Hematopoietic multipotent progenitor cell treated with erythropoietin and hydrocortisone succinate and interleukin-3 and kit ligand, for 8 days (in vitro differentiated cells): ENCODE data around the gene CHMP4B.
A peak's percentile ranks its signal among the peaks of the same experiment; 100 is the strongest.

ENCODE experiments used
- DNase-seq: peaks from one replicate; pipeline ENCODE4 v3.0.0-alpha.2; 2015

Gene CHMP4B, protein sequence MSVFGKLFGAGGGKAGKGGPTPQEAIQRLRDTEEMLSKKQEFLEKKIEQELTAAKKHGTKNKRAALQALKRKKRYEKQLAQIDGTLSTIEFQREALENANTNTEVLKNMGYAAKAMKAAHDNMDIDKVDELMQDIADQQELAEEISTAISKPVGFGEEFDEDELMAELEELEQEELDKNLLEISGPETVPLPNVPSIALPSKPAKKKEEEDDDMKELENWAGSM

DNA sequence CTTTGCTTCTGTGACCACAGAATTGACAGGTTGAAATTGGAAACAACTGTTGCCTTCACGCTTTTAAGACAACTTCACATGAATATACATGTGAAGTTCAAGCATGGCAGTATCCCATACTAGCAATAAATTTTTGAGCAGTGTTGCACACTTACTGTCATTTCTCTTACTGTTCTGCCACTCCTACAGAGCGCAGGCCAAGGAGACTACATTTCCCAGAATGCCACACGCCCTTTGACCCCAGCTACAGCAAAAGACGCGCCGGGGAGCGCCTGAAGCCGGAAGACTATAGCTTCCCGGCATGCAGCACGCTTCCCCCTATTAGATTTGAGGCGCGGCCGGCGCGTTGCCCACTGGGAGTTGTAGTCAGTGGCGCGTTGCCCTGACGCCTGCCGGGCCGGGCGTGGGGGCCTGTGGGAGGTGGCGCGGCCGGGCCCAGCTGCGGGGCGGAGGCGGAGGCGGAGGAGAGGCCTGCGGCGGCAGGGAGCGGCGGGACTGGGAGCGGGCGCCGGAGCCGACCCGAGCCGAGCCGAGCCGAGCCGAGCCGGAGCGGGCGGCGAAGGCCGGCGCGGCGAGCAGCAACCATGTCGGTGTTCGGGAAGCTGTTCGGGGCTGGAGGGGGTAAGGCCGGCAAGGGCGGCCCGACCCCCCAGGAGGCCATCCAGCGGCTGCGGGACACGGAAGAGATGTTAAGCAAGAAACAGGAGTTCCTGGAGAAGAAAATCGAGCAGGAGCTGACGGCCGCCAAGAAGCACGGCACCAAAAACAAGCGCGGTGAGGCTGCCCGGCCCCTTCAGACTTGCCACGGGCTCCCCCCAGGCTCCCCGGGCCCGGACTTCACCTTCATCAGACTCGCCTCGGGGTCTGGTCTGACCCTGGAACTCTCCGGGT, at the start of gene CHMP4B:
CHMP4B (plus strand) TSS at position 464 of the 891 bp plus-strand sequence; CDS start at position 585, 121 bp downstream.
- DNase-seq, result peak; percentile 98

DNA sequence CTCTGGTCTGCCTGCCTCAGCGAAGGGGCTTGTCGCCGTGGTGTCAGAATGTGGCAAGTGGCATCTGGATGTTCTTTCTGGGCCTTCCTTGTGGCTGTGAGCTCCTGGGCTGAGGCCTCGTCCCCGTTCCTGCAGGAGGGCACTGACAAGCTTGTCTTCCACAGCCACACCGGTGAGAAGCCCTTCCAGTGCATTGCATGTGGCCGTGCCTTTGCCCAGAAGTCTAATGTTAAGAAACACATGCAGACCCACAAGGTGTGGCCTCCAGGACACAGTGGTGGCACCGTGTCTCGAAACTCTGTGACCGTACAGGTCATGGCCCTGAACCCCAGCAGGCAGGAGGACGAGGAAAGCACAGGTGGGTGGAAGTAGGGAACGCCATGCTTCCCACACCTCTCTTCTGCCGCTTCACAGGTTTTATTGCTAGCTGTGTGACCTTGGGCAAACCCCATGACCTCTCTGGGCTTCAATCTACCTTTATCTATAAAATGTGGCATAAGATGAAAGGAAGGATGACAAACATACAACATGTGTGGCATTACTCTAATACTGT, 49.4 kb upstream of the CHMP4B start:
- DNase-seq, result no peak

DNA sequence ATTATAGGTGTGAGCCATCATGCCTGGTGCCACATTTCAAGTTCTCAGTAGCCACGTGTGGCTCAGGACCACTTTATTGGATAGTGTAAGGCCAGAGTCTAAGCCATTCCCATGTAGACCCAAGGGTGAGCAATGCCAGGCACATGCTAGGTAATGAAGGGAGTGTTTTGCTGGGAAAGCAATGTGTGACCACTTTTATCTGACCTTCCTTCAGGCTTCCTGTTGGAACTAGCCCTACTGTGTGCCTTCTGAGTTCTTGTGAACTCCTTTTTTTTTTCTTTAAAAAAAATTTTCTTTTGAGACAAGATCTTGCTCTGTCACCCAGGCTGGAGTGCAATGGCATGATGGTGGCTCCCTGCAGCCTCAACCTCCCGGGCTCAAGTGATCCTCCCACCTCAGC, 46.0 kb upstream of the CHMP4B start:
- no peak for DNase-seq

DNA sequence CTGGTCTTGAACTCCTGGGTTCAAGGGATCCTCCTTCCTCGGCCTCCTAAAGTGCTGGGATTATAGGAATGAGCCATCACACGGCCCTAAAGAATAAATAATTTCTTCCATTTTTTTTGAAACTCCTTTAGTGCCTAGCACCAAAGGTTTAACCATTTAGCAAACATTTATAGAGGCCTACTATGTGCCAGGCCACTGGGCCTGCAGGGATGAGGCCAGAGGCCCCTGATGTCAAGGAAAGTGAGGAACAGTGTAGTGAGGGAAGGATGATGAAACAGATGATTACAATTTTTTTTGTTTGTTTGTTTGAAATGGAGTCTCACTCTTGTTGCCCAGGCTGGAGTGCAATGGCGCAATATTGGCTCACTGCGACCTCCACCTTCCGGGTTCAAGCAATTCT, 45.6 kb upstream of the CHMP4B start:
- DNase-seq, result no peak

DNA sequence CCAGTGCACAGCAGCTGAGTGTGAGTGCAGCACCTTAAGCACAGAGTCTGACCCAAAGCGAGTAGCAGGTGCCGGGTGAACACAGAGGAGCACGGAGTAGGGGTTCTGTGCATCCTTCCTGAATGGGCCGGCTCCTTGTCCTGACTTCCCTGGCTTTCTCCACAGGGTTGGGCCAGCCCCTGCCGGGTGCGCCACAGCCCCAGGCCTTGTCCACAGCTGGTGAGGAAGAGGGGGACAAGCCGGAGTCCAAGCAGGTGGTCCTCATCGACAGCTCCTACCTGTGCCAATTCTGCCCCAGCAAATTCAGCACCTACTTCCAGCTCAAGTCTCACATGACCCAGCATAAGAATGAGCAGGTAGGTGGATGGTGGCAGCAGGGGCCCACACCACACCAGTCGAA, 44.5 kb upstream of the CHMP4B start:
- no peak for DNase-seq

DNA sequence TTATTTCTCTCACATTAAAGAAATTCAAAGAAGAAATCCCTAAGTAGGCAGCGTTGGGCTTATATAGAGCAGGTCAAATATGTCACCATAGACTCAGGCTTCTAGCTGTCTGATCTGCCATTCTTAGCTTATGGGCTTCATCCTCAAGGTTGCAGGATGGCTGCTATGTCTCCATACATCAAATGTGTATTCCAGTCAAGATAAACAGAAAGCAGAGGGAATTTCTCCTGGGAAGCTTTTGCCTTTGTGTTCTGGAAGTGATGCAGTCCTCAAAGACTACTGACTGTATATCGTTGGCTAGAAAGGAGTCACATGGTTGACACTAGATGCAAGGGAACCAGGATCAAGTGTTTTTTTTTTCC, 43.4 kb upstream of the CHMP4B start:
- no peak for DNase-seq

DNA sequence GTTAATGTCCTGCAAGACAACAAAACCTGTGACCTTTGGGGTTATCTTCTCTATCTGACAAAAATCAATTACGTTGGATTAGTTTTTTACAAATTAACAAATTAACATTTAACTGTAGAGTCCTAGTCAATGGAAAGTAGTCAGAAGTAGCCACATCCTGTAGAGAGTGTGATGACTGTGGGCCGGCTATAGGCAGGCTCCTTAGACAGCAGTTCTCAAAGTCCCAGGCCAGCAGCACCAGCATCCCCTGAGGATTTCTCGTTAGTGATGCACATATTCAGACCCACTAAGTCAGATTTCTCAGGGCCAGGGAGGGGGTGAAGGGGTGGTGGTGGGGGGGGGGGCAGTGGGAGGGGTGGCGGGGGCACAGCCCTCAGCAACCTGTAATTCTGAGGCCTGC, 42.1 kb upstream of the CHMP4B start:
- no peak for DNase-seq

DNA sequence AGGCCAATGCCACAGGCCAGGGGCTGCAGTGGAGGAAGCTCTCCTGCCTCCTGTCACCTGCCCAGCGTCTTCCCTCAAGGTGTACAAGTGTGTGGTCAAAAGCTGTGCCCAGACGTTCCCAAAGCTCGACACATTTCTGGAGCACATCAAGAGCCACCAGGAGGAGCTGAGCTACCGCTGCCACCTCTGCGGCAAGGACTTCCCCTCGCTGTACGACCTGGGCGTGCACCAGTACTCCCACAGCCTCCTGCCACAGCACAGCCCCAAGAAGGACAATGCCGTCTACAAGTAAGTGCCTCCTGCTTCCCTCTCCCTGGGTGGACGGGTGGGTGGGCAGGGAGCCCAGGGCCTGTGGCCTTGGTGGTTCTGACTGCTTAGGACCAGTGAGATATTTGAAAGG, 41.1 kb upstream of the CHMP4B start:
- DNase-seq, result no peak

DNA sequence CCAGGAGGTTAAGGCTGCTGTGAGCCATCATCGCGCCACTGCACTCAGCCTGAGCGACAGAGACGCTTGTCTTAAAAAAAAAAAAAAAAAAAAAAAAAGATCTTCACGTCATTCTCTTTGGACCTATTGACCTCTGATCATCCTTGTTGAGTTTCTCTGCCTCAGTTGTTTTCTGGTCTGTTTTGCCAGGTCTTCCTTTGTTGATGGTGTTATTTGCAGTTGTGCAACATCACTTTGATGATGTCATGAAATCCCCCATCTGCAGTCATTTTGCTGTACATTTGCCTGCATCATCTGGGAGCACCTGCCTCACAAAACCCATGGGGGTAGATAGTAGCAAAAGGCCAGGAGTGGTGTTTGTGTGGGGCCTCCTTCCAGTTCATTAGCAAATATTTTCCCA, 39.2 kb upstream of the CHMP4B start:
- DNase-seq, result no peak

DNA sequence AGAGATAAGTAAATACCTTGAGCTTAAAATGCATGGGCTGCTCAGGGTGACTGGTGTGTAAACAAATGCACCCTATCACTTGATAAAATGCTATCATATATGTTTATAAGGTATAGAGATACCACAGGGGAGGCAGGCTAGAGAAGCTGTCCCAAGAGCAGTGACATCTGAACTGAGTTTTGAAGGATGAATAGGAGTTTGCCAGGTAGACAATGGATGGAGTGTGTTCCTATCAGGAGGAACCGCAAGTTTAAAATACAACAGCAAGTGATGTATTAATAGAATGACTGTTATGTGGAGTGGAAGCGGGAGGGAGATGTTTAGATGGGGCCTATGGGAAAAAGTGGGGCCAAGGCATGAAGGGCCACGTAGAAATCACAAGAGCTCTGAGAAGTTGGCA, 38.7 kb upstream of the CHMP4B start:
- DNase-seq, result no peak

DNA sequence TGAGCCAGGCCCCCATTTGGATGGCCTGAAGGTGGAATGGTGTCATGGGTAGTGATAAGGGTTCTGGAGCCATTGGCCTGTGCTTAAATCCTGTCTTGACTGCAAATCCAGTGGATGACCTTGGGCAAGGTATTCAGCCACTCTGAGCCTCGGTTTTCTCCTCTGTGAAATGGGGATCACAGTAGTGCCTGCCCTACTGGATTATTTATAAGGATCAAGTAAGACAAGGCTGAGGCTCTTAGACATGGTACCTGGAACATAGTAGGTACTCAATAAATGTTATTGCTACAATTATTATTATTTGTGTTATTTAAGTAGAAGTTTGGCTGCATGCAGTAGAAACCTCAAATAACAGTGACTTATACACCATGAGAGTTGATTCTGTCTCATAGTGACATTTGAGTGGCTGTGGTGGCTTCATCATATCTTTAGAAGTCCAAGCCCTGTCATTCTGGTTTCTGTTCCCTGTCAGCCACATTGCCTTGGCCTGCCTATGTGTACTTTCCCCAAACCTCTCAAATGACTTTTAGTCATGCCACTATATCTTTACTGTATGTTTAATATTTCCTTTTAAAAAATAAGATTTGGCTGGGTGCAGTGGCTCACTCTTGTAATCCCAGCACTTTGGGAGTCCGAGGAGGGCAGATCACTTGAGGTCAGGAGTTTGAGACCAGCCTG, 37.6 kb upstream of the CHMP4B start:
- no peak for DNase-seq

DNA sequence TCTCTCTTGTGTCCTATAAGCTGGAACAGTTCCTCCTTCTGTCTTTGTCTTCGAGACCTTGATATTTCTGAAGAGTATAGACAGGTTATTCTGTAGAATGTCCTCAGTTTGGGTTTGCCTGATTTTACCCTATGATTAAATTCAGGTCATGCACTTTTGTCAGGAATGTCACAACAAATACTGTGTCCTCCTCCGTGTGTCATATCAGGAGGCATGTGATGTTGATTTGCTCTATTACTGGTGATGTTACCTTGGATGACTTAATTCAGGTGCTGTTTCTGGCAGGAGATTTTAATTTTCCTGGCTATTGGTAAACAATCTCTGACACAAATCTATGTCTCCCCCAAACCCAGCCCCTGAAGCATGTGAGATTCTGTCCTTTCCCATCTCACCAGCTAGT, 33.3 kb upstream of the CHMP4B start:
- DNase-seq, result no peak

DNA sequence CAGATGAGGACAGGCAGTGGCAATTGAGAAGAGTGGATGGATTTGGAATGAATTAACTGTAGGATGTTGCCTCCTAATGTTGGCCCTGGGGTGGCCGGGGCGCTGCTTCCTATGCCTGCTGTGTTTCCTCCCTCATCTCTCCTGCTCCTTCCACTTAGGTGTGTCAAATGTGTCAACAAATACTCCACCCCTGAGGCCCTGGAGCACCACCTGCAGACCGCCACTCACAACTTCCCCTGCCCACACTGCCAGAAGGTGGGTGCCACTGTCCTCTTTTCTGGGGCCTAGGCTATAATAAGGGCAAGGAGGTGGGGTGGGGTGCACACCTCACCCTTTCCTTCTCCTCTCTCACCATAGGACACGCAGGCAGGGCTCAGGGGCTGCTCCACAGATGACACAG, 30.0 kb upstream of the CHMP4B start:
- no peak for DNase-seq

DNA sequence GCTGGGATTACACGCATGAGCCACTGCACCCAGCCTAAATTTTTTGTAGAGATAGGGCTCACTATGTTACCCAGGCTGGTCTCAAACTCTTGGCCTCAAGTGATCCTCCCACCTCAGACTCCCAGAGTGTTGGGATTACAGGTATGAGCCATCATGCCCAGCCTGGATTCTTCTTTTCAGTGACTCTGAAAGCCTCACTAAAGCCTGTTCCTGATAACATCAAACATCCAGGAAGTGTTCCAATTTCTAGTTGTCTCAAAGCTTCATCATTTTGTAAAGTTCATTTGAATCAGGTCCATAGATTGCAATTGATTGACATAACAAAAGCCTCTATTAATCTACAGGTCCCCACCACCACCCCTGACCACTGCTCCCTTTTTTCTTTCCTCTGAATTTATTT, 29.2 kb upstream of the CHMP4B start:
- no peak for DNase-seq

DNA sequence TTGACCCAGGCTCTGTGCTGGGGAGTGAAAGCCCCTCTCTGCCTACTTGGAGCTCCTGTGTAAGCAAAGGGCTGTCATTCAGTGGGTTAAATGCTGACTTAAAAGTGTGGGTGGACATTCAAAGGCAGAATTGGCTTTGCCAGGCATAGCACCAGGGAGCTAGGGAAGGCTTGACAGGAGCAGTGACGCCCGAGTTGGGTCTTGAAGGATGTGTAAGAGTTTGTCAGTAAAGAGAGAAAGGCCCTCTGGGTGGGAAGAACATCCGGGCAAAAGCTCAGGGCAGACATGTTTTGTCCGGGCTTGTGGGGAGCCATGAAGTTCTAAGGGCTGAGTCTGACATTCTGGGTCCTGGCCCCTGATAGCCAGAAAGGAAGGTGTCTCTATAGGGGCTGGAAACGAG, 27.9 kb upstream of the CHMP4B start:
- DNase-seq, result no peak

DNA sequence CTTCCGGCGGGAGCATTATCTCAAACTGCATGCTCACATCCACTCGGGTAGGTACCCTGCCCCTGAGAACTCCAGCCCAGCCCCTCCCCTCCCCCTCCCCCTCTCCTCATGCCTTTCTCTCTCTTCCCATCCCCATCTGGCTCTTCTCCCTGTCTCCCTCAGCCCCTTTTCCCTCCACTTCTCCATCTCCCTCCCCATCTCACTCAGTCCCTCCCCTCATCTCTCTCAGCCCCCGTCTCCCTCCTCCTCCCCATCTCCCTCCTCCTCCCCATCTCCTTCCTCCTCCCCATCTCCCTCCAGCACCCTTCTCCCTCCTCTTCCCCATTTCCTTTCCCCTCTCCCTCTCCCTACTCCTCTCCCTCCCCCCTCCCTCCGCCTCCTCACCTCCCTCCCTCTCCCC, 27.3 kb upstream of the CHMP4B start:
- no peak for DNase-seq

DNA sequence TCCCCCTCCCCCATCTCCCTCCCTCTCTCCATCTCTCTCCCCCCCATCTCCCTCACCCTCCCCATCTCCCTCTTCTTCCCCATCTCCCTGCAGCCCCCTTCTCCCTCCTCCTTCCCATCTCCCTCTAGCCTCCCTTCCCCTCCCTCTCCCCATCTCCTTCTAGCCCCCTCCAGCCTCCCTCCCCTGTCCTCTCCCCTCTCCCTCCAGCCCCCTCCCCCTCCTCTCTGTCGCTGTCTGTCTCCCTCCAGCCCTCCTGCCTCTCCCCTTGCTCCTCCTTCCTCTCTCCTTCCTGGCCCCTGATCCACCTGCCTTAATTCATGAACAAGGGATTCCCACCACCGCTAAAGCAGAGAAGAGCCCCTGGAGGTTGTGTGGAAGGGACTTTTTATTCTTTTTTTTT, 26.9 kb upstream of the CHMP4B start:
- no peak for DNase-seq

DNA sequence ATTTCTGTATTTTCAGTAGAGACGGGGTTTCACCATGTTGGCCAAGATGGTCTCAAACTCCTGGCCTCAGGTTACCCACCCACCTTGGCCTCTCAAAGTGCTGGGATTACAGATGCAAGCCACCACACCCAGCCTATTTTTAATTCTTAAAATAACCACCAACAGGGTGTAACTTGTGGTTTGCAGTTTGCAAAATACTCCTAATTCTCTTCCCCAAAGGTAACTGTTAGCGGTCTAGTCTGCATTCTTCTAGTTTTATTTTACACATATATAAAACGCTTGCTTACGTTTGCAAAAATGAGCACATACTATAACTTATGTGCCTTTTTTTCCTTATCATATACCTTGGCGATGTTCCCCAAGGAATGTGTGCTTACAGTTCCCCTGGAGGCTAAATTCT, 25.6 kb upstream of the CHMP4B start:
- DNase-seq, result no peak

DNA sequence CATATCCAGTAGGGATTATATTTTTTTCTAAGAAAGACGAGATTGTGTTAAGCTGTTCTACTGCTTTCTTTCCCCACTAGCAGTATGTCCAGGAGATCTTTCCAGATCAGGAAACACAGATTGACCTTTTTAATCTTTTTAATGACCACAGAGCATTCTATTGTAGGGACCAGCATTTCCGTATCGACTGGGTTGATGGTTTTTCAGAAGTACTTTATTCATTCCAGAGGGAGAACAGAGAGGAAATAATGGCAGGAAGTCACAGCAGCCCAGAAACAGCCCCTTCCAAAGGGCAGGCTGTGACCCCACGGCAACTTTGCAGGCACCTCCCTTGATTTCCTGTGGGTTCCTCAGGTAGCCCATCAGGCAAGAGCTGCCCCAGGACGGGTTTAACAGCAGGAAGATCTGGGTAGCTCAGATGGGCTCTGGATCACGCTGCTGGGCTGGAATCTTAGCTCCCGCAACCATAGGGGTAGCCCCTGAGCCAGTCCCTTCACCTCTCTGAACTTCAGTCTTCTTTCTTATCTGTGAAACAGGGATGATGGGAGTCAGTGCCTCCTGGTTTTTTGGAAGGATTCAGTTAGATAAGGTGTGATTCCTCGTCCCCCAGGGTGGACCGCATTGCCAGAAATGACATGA, 23.8 kb upstream of the CHMP4B start:
- DNase-seq, result no peak

DNA sequence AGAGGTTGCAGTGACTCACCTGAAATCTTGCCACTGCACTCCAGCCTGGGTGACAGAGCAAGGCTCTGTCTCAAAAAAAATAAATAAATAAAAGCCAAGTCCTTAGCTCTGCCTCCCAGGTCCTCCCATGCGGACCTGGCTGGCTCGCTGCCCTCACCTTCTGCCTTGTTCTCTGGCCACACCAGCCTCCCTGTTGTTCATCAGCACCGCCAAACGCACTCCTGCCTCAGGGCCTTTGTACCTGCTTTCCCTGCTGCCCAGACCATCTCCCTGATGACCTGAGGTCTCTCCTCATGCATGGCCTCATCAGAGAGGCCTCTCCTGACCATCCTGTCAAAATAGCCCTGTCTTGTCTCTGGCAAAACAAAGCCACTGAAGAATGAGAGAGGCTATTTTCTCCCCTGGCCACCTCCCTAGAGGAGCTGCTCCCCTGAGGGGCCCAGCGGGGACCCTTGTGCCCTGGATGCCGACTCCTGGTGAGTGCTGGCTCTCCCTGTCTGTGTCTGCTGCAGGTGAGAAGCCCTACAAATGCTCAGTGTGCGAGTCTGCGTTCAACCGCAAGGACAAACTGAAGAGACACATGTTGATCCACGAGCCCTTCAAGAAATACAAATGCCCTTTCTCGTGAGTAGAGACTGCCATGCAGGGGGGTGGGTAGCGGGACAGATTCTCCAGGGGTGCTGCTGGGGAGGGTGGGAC, 22.6 kb upstream of the CHMP4B start:
- DNase-seq, result no peak

DNA sequence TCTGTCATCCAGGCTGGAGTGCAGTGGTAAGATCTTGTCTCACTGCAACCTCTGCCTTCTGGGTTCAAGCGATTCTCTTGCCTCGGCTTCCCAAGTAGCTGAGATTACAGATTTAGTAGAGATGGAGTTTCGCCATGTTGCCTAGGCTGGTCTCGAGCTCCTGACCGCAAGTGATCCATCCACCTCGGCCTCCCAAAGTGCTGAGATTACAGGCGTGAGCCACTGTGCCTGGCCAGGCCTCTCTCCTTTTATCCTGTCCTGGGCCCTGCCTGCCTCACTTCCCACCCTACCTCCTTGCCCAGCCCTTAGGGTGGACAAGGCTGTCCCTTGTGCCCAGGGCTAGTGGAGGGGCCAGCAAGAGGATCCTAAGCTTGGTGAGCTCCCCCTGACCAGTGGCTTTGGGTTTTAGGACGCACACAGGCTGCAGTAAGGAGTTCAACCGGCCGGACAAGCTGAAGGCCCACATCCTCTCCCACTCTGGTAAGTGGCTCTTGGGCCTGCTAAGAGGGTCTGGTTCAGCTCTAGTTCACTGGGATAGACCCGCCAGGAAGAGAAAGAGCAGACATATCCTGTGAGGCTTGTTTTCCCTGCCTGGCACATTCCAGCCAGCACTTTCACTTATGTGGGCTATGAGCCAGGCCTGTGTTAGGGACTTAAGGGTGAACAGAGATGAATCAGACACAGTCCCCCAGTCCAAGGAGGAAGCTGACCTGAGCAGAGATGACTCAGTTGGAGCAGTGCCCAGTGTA, 21.9 kb upstream of the CHMP4B start:
- DNase-seq, result no peak

DNA sequence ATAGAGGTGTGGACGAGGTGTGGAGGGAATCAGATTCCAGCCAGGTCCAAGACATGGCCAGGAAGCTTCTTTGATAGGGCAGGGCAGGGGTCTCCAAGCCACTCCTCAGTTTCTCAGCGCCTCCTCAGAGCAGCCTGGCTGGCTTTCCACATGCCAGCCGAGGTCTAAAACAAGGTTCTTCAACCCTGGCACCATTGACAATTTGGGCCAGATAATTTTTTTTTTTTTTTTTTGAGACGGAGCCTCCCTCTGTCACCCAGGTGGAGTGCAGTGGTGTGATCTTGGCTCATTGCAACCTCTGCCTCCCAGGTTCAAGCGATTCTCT, 21.3 kb upstream of the CHMP4B start:
- no peak for DNase-seq
